PC-9 (cell line): Measurements from ENCODE around the gene BCR. TPM values are rescaled to one million over a fixed set of nuclear protein-coding genes. Genes with fewer than 3 reads are reported as not detected.
A peak's percentile ranks its signal among the peaks of the same experiment; 100 is the strongest.

Source experiments
- BruUV-seq: library from RNA; stranded (reverse); fragments of 400-500 nt; replicated peaks from 2 replicates; lab custom pipeline; 2021; lab: Mats Ljungman, UMichigan
- CTCF ChIA-PET: fragments of 300-600 bp; sonication (Branson Sonifier 250); formaldehyde crosslinking; loops from one replicate; lab custom pipeline; 2022; ENCODE audit warnings: antibody characterized with exemption; lab: Charles Lee
- POLR2A ChIA-PET: fragments of 300-600 bp; sonication (Branson Sonifier 250); formaldehyde crosslinking; loops from one replicate; lab custom pipeline; 2022; ENCODE audit warnings: antibody characterized with exemption; ENCODE audit not compliant: unreplicated experiment; lab: Charles Lee
- DNase-seq, 2 experiments: peaks; one replicate each; pipeline versions ENCODE4 v3.0.0 to v3.0.0-alpha.2; 2015 to 2022; ENCODE audit warnings: mixed read lengths in 1 of 2
- H2AFZ ChIP-seq: fragments of 200-600 bp; sonication (generic); 2 replicates; pipeline ENCODE4 v1.8.1; 2017; ENCODE audit warnings: antibody characterized with exemption
- H3F3A ChIP-seq: fragments of 200-600 bp; sonication (generic); 2 replicates; pipeline ENCODE4 v1.8.1; 2017; ENCODE audit warnings: antibody characterized with exemption, mild to moderate bottlenecking, low read depth; ENCODE audit not compliant: insufficient read depth
- H3K27ac ChIP-seq: fragments of 200-600 bp; sonication (generic); 2 replicates; pipeline ENCODE4 v1.6.1; 2016; ENCODE audit warnings: mixed run types
- H3K27me3 ChIP-seq: fragments of 200-600 bp; sonication (generic); 2 replicates; pipeline ENCODE4 v1.6.1; 2016; ENCODE audit warnings: low read depth, mixed run types; ENCODE audit not compliant: insufficient read depth
- H3K36me3 ChIP-seq: fragments of 200-600 bp; sonication (generic); 2 replicates; pipeline ENCODE4 v1.6.1; 2016; ENCODE audit warnings: low read depth, mixed run types
- H3K4me1 ChIP-seq: fragments of 200-600 bp; sonication (generic); replicated peaks from 2 replicates; pipeline ENCODE4 v1.6.1; 2016; ENCODE audit warnings: mixed run types; ENCODE audit not compliant: insufficient read depth
- H3K4me2 ChIP-seq: fragments of 200-600 bp; sonication (generic); 2 replicates; pipeline ENCODE4 v1.6.1; 2017; ENCODE audit warnings: mixed run types
- H3K4me3 ChIP-seq: fragments of 200-600 bp; sonication (generic); 2 replicates; pipeline ENCODE4 v1.6.1; 2016; ENCODE audit warnings: mixed run types
- H3K79me2 ChIP-seq: fragments of 200-600 bp; sonication (generic); 2 replicates; pipeline ENCODE4 v1.6.1; 2017; ENCODE audit warnings: low read depth, mixed run types
- H3K9me2 ChIP-seq: fragments of 200-600 bp; sonication (generic); 2 replicates; pipeline ENCODE4 v1.8.1; 2017; ENCODE audit warnings: mild to moderate bottlenecking; ENCODE audit not compliant: insufficient read depth
- H3K9me3 ChIP-seq: fragments of 200-600 bp; sonication (generic); 2 replicates; pipeline ENCODE4 v1.8.1; 2016; ENCODE audit warnings: low read depth; ENCODE audit not compliant: insufficient read depth
- H4K20me1 ChIP-seq: fragments of 200-600 bp; sonication (generic); 2 replicates; pipeline ENCODE4 v1.8.1; 2017; ENCODE audit not compliant: insufficient read depth
- EZH2 ChIP-seq: fragments of 200-600 bp; sonication (generic); IDR thresholded peaks from 2 replicates; pipeline ENCODE4 v1.8.0; 2017; ENCODE audit warnings: antibody characterized with exemption, low read depth
- intact Hi-C: fragments of 100-400 bp; cut with micrococcal nuclease; formaldehyde crosslinking; loops from one replicate; pipeline ENCODE4 v1.10.0; 2022; ENCODE audit not compliant: unreplicated experiment
- total RNA-seq: library from RNA; stranded (reverse); gene quantifications from 2 replicates; pipeline ENCODE4 v1.2.3, GENCODE V29; 2021
- TF ChIP-seq, protein P1 (sequence below): fragments of 200-600 bp; sonication (generic); conservative IDR thresholded peaks from 2 replicates; pipeline ENCODE4 v1.6.1; 2017; ENCODE audit warnings: mixed run types, antibody characterized with exemption, mild to moderate bottlenecking, moderate library complexity

Gene BCR
- total RNA-seq, 1 experiment from 2014 or later: 47.8 TPM

DNA sequence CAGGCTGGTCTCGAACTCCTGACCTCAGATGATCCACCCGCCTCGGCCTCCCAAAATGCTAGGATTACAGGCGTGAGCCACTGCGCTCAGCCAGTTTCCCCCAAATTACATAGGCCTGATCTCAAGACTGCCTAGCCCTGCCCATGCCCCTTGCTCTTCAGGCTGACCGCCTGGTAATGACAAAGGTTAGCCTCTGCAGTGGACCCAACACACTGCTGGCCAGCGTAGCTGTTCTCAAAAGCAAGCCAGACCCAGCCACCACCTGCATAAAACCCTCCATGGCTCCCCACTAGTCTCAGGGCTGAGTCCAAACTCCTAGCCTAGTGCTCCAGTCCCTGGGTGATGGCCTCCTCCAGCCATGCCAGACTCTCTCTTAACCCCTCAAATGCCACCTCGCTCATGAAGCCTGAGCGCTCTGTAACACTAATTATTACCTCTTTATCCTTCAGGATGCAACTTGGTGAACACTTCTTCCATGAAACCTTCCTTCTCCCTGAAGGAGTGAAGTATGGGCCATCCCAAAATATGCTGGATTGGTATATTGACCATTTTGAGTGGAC, 37.7 kb upstream of the BCR start:
- Histone ChIP-seq H3K36me3 (no peaks in the 10 kb centered on the region), H3K79me2 (no peaks in the 10 kb centered on the region), H3K27ac (no peak overlapping the region), H4K20me1 (no peaks in the 10 kb centered on the region), H3K27me3 (no peaks in the 10 kb centered on the region), H3F3A (peaks cover 11% of the 10 kb centered on the region; the same call in 1 of the 2 replicates), H3K9me2 (no peaks in the 10 kb centered on the region), H3K4me1 (peaks cover 16% of the 10 kb centered on the region), H2AFZ (0 out of 2 replicates have a peak overlapping the region, but pooled peaks have one; percentile 12), H3K4me2 (peak overlapping the region; percentile 71), H3K4me3 (no peak overlapping the region; the same call in 1 of the 2 replicates), H3K9me3 (no peaks in the 10 kb centered on the region)
- no peak for TF ChIP-seq EZH2
- TF ChIP-seq, protein P1, sequence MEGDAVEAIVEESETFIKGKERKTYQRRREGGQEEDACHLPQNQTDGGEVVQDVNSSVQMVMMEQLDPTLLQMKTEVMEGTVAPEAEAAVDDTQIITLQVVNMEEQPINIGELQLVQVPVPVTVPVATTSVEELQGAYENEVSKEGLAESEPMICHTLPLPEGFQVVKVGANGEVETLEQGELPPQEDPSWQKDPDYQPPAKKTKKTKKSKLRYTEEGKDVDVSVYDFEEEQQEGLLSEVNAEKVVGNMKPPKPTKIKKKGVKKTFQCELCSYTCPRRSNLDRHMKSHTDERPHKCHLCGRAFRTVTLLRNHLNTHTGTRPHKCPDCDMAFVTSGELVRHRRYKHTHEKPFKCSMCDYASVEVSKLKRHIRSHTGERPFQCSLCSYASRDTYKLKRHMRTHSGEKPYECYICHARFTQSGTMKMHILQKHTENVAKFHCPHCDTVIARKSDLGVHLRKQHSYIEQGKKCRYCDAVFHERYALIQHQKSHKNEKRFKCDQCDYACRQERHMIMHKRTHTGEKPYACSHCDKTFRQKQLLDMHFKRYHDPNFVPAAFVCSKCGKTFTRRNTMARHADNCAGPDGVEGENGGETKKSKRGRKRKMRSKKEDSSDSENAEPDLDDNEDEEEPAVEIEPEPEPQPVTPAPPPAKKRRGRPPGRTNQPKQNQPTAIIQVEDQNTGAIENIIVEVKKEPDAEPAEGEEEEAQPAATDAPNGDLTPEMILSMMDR: no peak
- POLR2A ChIA-PET: interaction anchor here (0.7 kb wide), 1 partner anchor 83 kb away, joined by 7 read pairs; no protein-coding TSS in a partner anchor
- no peak for DNase-seq
- CTCF ChIA-PET: interaction anchor here (0.5 kb wide), 1 partner anchor 589 kb away, joined by 3 read pairs; no protein-coding TSS in a partner anchor
- intact Hi-C loops: no loop called here
- no TSS peak for BruUV-seq

DNA sequence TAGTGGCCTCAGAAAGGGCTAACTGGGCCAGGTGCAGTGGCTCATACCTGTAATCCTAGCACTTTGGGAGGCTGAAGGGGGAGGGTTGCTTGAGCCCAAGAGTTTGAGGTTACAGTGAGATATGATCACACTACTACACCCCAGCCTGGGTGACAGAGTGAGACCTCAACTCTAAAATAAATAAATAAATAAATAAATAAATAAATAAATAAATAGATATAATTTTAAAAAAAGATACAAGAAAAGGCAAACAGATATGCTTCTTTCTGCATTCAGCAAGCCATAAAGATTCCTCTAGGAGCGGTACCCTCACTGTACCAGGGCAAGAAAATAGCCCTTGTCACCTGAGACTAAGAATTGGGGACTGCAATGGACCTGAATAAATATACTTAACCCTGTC, 37.2 kb upstream of the BCR start:
- Histone ChIP-seq H3K4me1 (peaks cover 21% of the 10 kb centered on the region), H3K27me3 (no peaks in the 10 kb centered on the region), H3K4me3 (no peak overlapping the region), H3K27ac (no peak overlapping the region), H3F3A (peaks cover 15% of the 10 kb centered on the region; the same call in 1 of the 2 replicates), H3K79me2 (no peaks in the 10 kb centered on the region), H4K20me1 (no peaks in the 10 kb centered on the region), H2AFZ (no peak overlapping the region), H3K9me2 (no peaks in the 10 kb centered on the region), H3K4me2 (no peak overlapping the region), H3K9me3 (no peaks in the 10 kb centered on the region), H3K36me3 (no peaks in the 10 kb centered on the region)
- intact Hi-C loops: no loop called here
- BruUV-seq: no TSS peak
- ChIA-PET CTCF (no interaction called here), POLR2A (no interaction called here)
- no peak for TF ChIP-seq EZH2
- TF ChIP-seq, protein P1: no peak
- no peak for DNase-seq

DNA sequence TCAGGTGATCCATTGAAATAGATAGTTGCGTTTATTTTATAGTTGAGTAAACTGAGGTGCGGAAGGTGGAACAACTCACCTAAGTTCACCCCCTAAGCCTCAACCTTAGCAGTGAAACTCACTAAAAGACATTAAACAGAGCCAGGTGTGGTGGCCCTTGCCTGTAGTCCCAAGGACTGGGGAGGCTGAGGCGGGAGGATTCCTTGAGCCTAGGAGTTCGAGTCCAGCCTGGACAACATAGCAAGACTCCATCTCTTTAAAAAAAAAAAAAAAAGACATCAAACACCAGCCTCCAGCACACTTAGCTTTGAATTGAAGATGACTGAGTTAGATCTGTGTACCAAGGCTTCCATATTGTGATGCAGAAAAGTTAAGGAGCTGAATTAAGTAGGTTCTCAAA, 35.9 kb upstream of the BCR start:
- H3K27me3 ChIP-seq: no peaks in the 10 kb centered on the region
- no peaks in the 10 kb centered on the region for H3K9me2 ChIP-seq
- no peaks in the 10 kb centered on the region for H3K79me2 ChIP-seq
- DNase-seq: no peak
- peak overlapping the region; percentile 20; the same call in 1 of the 2 replicates for H3K4me3 ChIP-seq
- H3K4me2 ChIP-seq: peak overlapping the region; percentile 56
- H3K36me3 ChIP-seq: no peaks in the 10 kb centered on the region
- TF ChIP-seq, protein P1: no peak
- no peak for TF ChIP-seq EZH2
- H3K9me3 ChIP-seq: no peaks in the 10 kb centered on the region
- intact Hi-C loops: no loop called here
- ChIA-PET CTCF (interaction anchor here (0.6 to 1.4 kb wide), 4 partner anchors 13 to 1443 kb away, joined by 4 to 10 read pairs (median 7); no protein-coding TSS in a partner anchor), POLR2A (interaction anchor here (0.6 kb wide), 1 partner anchor 82 kb away, joined by 3 read pairs; no protein-coding TSS in a partner anchor)
- H3K4me1 ChIP-seq: peaks cover 22% of the 10 kb centered on the region
- H4K20me1 ChIP-seq: no peaks in the 10 kb centered on the region
- H3F3A ChIP-seq: peaks cover 17% of the 10 kb centered on the region; the same call in 1 of the 2 replicates
- H2AFZ ChIP-seq: no peak overlapping the region
- BruUV-seq: no TSS peak
- H3K27ac ChIP-seq: no peak overlapping the region
